HepG2 (cell line): ENCODE data around the gene SNAPC3. TPM values are rescaled to one million over a fixed set of nuclear protein-coding genes. Genes with fewer than 3 reads are reported as not detected.

Experiments
- ATAC-seq: fragments of 200-7000 bp; cut with Tn5 transposase; 3 replicates; pipeline ENCODE4 v1.9.1; 2020; ENCODE audit warnings: mild to moderate bottlenecking, moderate library complexity
- Bru-seq: library from RNA; stranded (reverse); fragments of 400-500 nt; gene quantifications from one replicate; lab custom pipeline; 2021; lab: Mats Ljungman, UMichigan
- BruChase-seq, 2 experiments: library from RNA; stranded (reverse); fragments of 400-500 nt; gene quantifications; one replicate each; lab custom pipeline; 2021; lab: Mats Ljungman, UMichigan
- BruUV-seq: library from RNA; stranded (reverse); fragments of 400-500 nt; replicated peaks from 2 replicates; lab custom pipeline; 2021; lab: Mats Ljungman, UMichigan
- CTCF ChIA-PET: fragments of 300-600 bp; formaldehyde crosslinking; extraction: SDS; loops from one replicate; lab custom pipeline; 2021; ENCODE audit warnings: low total read pairs, inconsistent platforms, low intra/inter-chr PET ratio; lab: Yijun Ruan, JAX
- POLR2A ChIA-PET: fragments of 350-600 bp; sonication (Branson Sonifier 250); formaldehyde crosslinking; loops from one replicate; lab custom pipeline; 2020; ENCODE audit warnings: antibody characterized with exemption, inconsistent platforms; lab: Yijun Ruan, JAX
- DNase-seq: peaks from one replicate; pipeline ENCODE4 v3.0.0-alpha.2; 2015; ENCODE audit warnings: low spot score
- FAIRE-seq: peaks from 3 replicates; lab custom pipeline; 2011; peaks lifted over from hg19 to GRCh38; lab: Jason Lieb, UNC
- H2AFZ ChIP-seq: one replicate; pipeline ENCODE4 v1.6.1; 2011; ENCODE audit warnings: low read length, inconsistent platforms
- H3K27ac ChIP-seq: fragments of 300-600 bp; 3 replicates; pipeline ENCODE4 v1.8.0; 2011; ENCODE audit warnings: mixed run types, mild to moderate bottlenecking, mixed read lengths, low read length, inconsistent platforms; ENCODE audit not compliant: insufficient read depth; ENCODE audit errors: extremely low read length
- H3K27me3 ChIP-seq, 2 experiments: fragments of 200-600 bp in 1 of 2; 2 replicates in 1 of 2; 3 replicates in 1 of 2; pipeline versions ENCODE4 v1.6.0 to v1.8.0; 2011; ENCODE audit warnings: low read length in 2 of 2, mild to moderate bottlenecking in 2 of 2, moderate library complexity in 2 of 2, inconsistent platforms in 1 of 2; ENCODE audit not compliant: insufficient read depth in 2 of 2, control insufficient read depth in 1 of 2
- H3K36me3 ChIP-seq, 2 experiments: fragments of 200-600 bp in 1 of 2; replicated peaks in 1 of 2; 2 replicates in 1 of 2; 3 replicates in 1 of 2; pipeline versions ENCODE4 v1.5.1 to v1.8.0; 2011; ENCODE audit warnings: low read length in 2 of 2, inconsistent platforms in 1 of 2; ENCODE audit not compliant: insufficient read depth in 2 of 2, control insufficient read depth in 1 of 2
- H3K4me1 ChIP-seq: 2 replicates; pipeline ENCODE4 v1.5.1; 2012; ENCODE audit warnings: low read length, inconsistent platforms; ENCODE audit not compliant: insufficient read depth
- H3K4me2 ChIP-seq: 2 replicates; pipeline ENCODE4 v1.6.0; 2011; ENCODE audit warnings: low read depth, low read length, inconsistent platforms
- H3K4me3 ChIP-seq, 3 experiments: fragments of 200-600 bp in 1 of 3; sonication (generic), shearing (Covaris generic) in 1 of 3; replicated peaks in 1 of 3; 2 replicates each; pipeline ENCODE4 v1.5.1; 2011 to 2016; ENCODE audit warnings: low read length in 3 of 3, inconsistent platforms in 2 of 3, low read depth in 2 of 3, mild to moderate bottlenecking in 2 of 3, control low read depth in 1 of 3, mixed read lengths in 1 of 3; ENCODE audit not compliant: insufficient read depth in 1 of 3
- H3K79me2 ChIP-seq: one replicate; pipeline ENCODE4 v1.6.1; 2011; ENCODE audit warnings: low read length, inconsistent platforms; ENCODE audit not compliant: insufficient read depth
- H3K9ac ChIP-seq: 2 replicates; pipeline ENCODE4 v1.6.0; 2011; ENCODE audit warnings: mild to moderate bottlenecking, low read depth, low read length, inconsistent platforms; ENCODE audit not compliant: insufficient read depth
- H3K9me3 ChIP-seq: 2 replicates; pipeline ENCODE4 v1.5.1; 2012; ENCODE audit warnings: mild to moderate bottlenecking, low read length
- H4K20me1 ChIP-seq: 2 replicates; pipeline ENCODE4 v1.6.0; 2011; ENCODE audit warnings: inconsistent platforms, mild to moderate bottlenecking, low read length, moderate library complexity; ENCODE audit not compliant: insufficient read depth
- ATAD3A ChIP-seq: sonication (generic); formaldehyde crosslinking; IDR thresholded peaks from 2 replicates; pipeline ENCODE4 v1.4.0; 2020; ENCODE audit warnings: missing genetic modification reagents
- ELF4 ChIP-seq: sonication (generic); formaldehyde crosslinking; IDR thresholded peaks from 2 replicates; pipeline ENCODE4 v1.5.0; 2020; ENCODE audit warnings: missing genetic modification reagents, mild to moderate bottlenecking, moderate library complexity, borderline replicate concordance
- KDM5A ChIP-seq: fragments of 200-600 bp; sonication (generic); IDR thresholded peaks from 2 replicates; pipeline ENCODE4 v1.7.0; 2018; ENCODE audit warnings: antibody characterized with exemption, mild to moderate bottlenecking, low read length, borderline replicate concordance
- MXD1 ChIP-seq: sonication (generic); formaldehyde crosslinking; IDR thresholded peaks from 2 replicates; pipeline ENCODE4 v1.4.0; 2020; ENCODE audit warnings: mild to moderate bottlenecking, missing genetic modification reagents
- NFE2L2 ChIP-seq: fragments of 150-350 bp; IDR thresholded peaks from 2 replicates; pipeline ENCODE4 v1.6.1; 2014; ENCODE audit warnings: low read length
- PCBP1 ChIP-seq: fragments of 200-400 bp; formaldehyde crosslinking; IDR thresholded peaks from 2 replicates; pipeline ENCODE4 v1.6.1; 2017; ENCODE audit warnings: mild to moderate bottlenecking, low read depth, low read length, borderline replicate concordance
- RARG ChIP-seq: sonication (generic); formaldehyde crosslinking; IDR thresholded peaks from 2 replicates; pipeline ENCODE4 v1.4.0; 2020; ENCODE audit warnings: low read depth, mild to moderate bottlenecking, missing genetic modification reagents
- SMARCC2 ChIP-seq: fragments of 450-650 bp; IDR thresholded peaks from 2 replicates; pipeline ENCODE4 v1.6.1; 2017; ENCODE audit warnings: antibody characterized with exemption, mild to moderate bottlenecking
- ZNF121 ChIP-seq: sonication (generic); formaldehyde crosslinking; IDR thresholded peaks from 2 replicates; pipeline ENCODE4 v1.5.0; 2020; ENCODE audit warnings: mild to moderate bottlenecking, missing genetic modification reagents
- ZNF605 ChIP-seq: sonication (generic); formaldehyde crosslinking; IDR thresholded peaks from 2 replicates; pipeline ENCODE4 v1.8.0; 2022; ENCODE audit warnings: mild to moderate bottlenecking, missing genetic modification reagents
- ZZZ3 ChIP-seq: sonication (generic); formaldehyde crosslinking; IDR thresholded peaks from 2 replicates; pipeline ENCODE4 v1.4.0; 2020; ENCODE audit warnings: missing genetic modification reagents, mild to moderate bottlenecking, borderline replicate concordance
- WGBS: methylation state at CpG from one replicate; pipeline ENCODE4 v1.1.6; 2017; ENCODE audit warnings: low lambda C conversion rate; 5-methylcytosine and 5-hydroxymethylcytosine counted together
- in situ Hi-C: cut with HindIII; loops from 2 replicates; pipeline ENCODE4 v1.10.0; 2017; ENCODE audit warnings: low pct_unique_long_range_greater_than_20kb; ENCODE audit not compliant: extremely low pct_ligation_motif_present
- intact Hi-C: fragments of 100-400 bp; cut with micrococcal nuclease; formaldehyde crosslinking; loops from one replicate; pipeline ENCODE4 v1.10.0; 2022; ENCODE audit not compliant: unreplicated experiment
- long read RNA-seq, 2 experiments: library from RNA in 1 of 2; library from polyadenylated mRNA in 1 of 2; stranded (forward) in 1 of 2; unstranded in 1 of 2; transcript quantifications; one replicate each; pipeline ENCODE4 v2.0.0, GENCODE V29; 2019 to 2022
- polyA minus RNA-seq, 3 experiments: library from RNA; depleted of rRNA, polyadenylated mRNA; stranded (reverse); fragments of >200 nt; gene quantifications; 2 replicates each; pipeline ENCODE4 v1.2.3, GENCODE V29; 2011; ENCODE audit warnings: low replicate concordance in 1 of 3
- polyA plus RNA-seq, 8 experiments: library from polyadenylated mRNA; depleted of rRNA in 3 of 8; stranded (reverse) in 7 of 8; unstranded in 1 of 8; fragments of >200 nt; fragmentation: Illumina TruSeq in 4 of 8; extraction: Trizol in 4 of 8; gene quantifications; 2 replicates each; pipeline versions ENCODE4 v1.2.1 to v1.2.3, GENCODE V29; 2011 to 2016; ENCODE audit warnings: low read depth in 4 of 8, missing spikeins in 1 of 8, mixed read lengths in 1 of 8; ENCODE audit not compliant: insufficient read depth in 1 of 8
- total RNA-seq, 5 experiments: library from RNA; depleted of rRNA; stranded (reverse); fragments of >200 nt; fragmentation: Illumina TruSeq; extraction: Trizol; gene quantifications; 2 replicates each; pipeline ENCODE4 v1.2.3, GENCODE V29; 2016; ENCODE audit warnings: low read depth in 1 of 5
- TF ChIP-seq, protein P1 (sequence below): sonication (generic); formaldehyde crosslinking; IDR thresholded peaks from 2 replicates; pipeline ENCODE4 v1.5.1; 2020; ENCODE audit warnings: missing genetic modification reagents, mild to moderate bottlenecking, borderline replicate concordance

The SNAPC3 gene
- total RNA-seq (2016; rRNA removed; fragmentation: Illumina TruSeq; extraction: Trizol) = 25.5 and 25.6 TPM in 2 replicates
- 3.6 and 4.5 TPM in 2 replicates for total RNA-seq (2016; cell fraction: cytosol; rRNA removed; fragmentation: Illumina TruSeq; extraction: Trizol; ENCODE audit: low read depth)
- total RNA-seq (2016; cell fraction: insoluble cytoplasmic fraction; rRNA removed; fragmentation: Illumina TruSeq; extraction: Trizol) = 24.0 and 25.0 TPM in 2 replicates
- total RNA-seq (2016; cell fraction: membrane; rRNA removed; fragmentation: Illumina TruSeq; extraction: Trizol) = 8.1 and 9.1 TPM in 2 replicates
- 39.1 TPM in 2 replicates for total RNA-seq (2016; cell fraction: nucleus; rRNA removed; fragmentation: Illumina TruSeq; extraction: Trizol)
- 20.8 and 26.0 TPM in 2 replicates for polyA plus RNA-seq (2011; rRNA removed)
- polyA plus RNA-seq (2011; cell fraction: cytosol; rRNA removed) = 11.3 and 14.4 TPM in 2 replicates
- 28.8 and 32.5 TPM in 2 replicates for polyA plus RNA-seq (2011; cell fraction: nucleus; rRNA removed)
- 17.5 and 20.8 TPM in 2 replicates for polyA plus RNA-seq (2012)
- polyA plus RNA-seq (2016; cell fraction: cytosol; fragmentation: Illumina TruSeq; extraction: Trizol; ENCODE audit: low read depth) = 2.1 and 2.3 TPM in 2 replicates
- polyA plus RNA-seq (2016; cell fraction: insoluble cytoplasmic fraction; fragmentation: Illumina TruSeq; extraction: Trizol; ENCODE audit: low read depth) = 25.8 and 27.1 TPM in 2 replicates
- polyA plus RNA-seq (2016; cell fraction: membrane; fragmentation: Illumina TruSeq; extraction: Trizol; ENCODE audit: low read depth) = 4.4 and 4.9 TPM in 2 replicates
- 32.4 and 33.8 TPM in 2 replicates for polyA plus RNA-seq (2016; cell fraction: nucleus; fragmentation: Illumina TruSeq; extraction: Trizol; ENCODE audit: insufficient read depth, low read depth)
- 8.8 and 12.1 TPM in 2 replicates for polyA minus RNA-seq (2011; rRNA and poly(A)+ RNA removed; ENCODE audit: low replicate concordance)
- polyA minus RNA-seq (2011; cell fraction: cytosol; rRNA and poly(A)+ RNA removed) = 14.5 and 18.6 TPM in 2 replicates
- polyA minus RNA-seq (2011; cell fraction: nucleus; rRNA and poly(A)+ RNA removed) = 72.5 and 83.2 TPM in 2 replicates
- Bru-seq, nascent RNA = percentile 86 among the genes with signal in this experiment
- percentile 80 among the genes with signal in this experiment for BruChase-seq, experiment 1, labeled RNA remaining after a 6-hour chase
- BruChase-seq, experiment 2, labeled RNA remaining after a 2-hour chase = percentile 84 among the genes with signal in this experiment
- long read RNA-seq, experiment 1, full-length matches to known transcripts = 22 of 26 reads
- long read RNA-seq, experiment 1, partial matches to known transcripts = 0 of 26 reads
- long read RNA-seq, experiment 1, other reads (novel, unspliced or antisense) = 4 of 26 reads
- long read RNA-seq, experiment 2, full-length matches to known transcripts = 9 of 33 reads
- long read RNA-seq, experiment 2, partial matches to known transcripts = 12 of 33 reads
- long read RNA-seq, experiment 2, other reads (novel, unspliced or antisense) = 12 of 33 reads

GRCh38 chr9:15422372-15423230 is at the start of gene SNAPC3:
Gene SNAPC3, plus strand, starts transcription at chr9:15422876. Its CDS starts 4 bp downstream, at chr9:15422880.
- peak within 1 kb of the TSS; percentile 75 for H3K27ac ChIP-seq
- peak; percentile 98 for ATAC-seq
- H3K9me3 ChIP-seq = no peaks in the 10 kb centered on the region
- H3K4me3 ChIP-seq = peak within 1 kb of the TSS; percentile 77 to 94 (median 91)
- ChIA-PET POLR2A (interaction anchor here (0.6 to 1.2 kb wide), 4 partner anchors 61 to 130 kb away, joined by 3 to 4 read pairs (median 4); partner anchors contain the start of genes CCDC171 and TTC39B), CTCF (no interaction called here)
- peaks cover 45% of the 10 kb centered on the region for H3K79me2 ChIP-seq
- peaks cover 48% of the 10 kb centered on the region for H3K4me1 ChIP-seq
- DNase-seq = peak; percentile 88
- no peak within 1 kb of the TSS for H2AFZ ChIP-seq
- peak within 1 kb of the TSS; percentile 81 for H3K4me2 ChIP-seq
- H4K20me1 ChIP-seq = no peaks in the 10 kb centered on the region
- no TSS peak for BruUV-seq
- peaks cover 0 to 19% of the 10 kb centered on the region in 2 experiments; a peak in 3 of 5 replicates for H3K36me3 ChIP-seq
- peak; percentile 90 for FAIRE-seq
- WGBS = under 1% methylated on average over 31 of the region's 70 CpGs
- H3K27me3 ChIP-seq = no peaks in the 10 kb centered on the region; a peak in 1 of 5 replicates
- in situ Hi-C loops = loop anchor here (25.0 kb wide), 1 partner anchor 135 kb away; no protein-coding TSS in a partner anchor
- peak within 1 kb of the TSS; percentile 87 for H3K9ac ChIP-seq
- intact Hi-C loops = loop anchor here (1.0 to 5.0 kb wide), 2 partner anchors 116 to 185 kb away; no protein-coding TSS in a partner anchor
- TF ChIP-seq ZNF605 (CRISPR knock-in tag) = peak; percentile 84
- TF ChIP-seq MXD1 (CRISPR knock-in tag) = peak; percentile 66
- TF ChIP-seq NFE2L2 = no peak
- no peak for TF ChIP-seq PCBP1
- TF ChIP-seq ELF4 = no peak
- TF ChIP-seq ATAD3A = no peak
- peak; percentile 60 for TF ChIP-seq KDM5A
- TF ChIP-seq, protein P1, sequence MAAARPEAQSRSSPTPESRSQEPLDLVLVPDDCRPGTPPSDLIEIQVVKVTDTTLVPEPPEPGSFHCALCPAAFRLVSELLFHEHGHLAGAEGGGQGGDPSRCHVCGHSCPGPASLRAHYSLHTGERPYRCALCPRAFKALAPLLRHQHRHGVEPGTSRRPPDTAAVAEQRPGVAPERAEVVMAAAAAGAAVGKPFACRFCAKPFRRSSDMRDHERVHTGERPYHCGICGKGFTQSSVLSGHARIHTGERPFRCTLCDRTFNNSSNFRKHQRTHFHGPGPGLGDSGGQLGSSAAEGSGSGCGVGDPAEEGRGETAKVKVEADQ (CRISPR knock-in tag) = peak; percentile 78
- no peak for TF ChIP-seq ZNF121
- peak; percentile 48; the same call in 1 of the 2 replicates for TF ChIP-seq ZZZ3 (CRISPR knock-in tag)
- no peak for TF ChIP-seq RARG (CRISPR knock-in tag)
- no peak for TF ChIP-seq SMARCC2
